NCI-H1417 treated with DMSO at 0.1 percent for 48 hours (cell line): ENCODE results near the gene SETDB2.

Experiments
- DNase-seq: peaks from one replicate; lab custom pipeline; 2025; lab: John Stamatoyannopoulos, UW

Gene SETDB2, protein sequence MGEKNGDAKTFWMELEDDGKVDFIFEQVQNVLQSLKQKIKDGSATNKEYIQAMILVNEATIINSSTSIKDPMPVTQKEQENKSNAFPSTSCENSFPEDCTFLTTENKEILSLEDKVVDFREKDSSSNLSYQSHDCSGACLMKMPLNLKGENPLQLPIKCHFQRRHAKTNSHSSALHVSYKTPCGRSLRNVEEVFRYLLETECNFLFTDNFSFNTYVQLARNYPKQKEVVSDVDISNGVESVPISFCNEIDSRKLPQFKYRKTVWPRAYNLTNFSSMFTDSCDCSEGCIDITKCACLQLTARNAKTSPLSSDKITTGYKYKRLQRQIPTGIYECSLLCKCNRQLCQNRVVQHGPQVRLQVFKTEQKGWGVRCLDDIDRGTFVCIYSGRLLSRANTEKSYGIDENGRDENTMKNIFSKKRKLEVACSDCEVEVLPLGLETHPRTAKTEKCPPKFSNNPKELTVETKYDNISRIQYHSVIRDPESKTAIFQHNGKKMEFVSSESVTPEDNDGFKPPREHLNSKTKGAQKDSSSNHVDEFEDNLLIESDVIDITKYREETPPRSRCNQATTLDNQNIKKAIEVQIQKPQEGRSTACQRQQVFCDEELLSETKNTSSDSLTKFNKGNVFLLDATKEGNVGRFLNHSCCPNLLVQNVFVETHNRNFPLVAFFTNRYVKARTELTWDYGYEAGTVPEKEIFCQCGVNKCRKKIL

DNA sequence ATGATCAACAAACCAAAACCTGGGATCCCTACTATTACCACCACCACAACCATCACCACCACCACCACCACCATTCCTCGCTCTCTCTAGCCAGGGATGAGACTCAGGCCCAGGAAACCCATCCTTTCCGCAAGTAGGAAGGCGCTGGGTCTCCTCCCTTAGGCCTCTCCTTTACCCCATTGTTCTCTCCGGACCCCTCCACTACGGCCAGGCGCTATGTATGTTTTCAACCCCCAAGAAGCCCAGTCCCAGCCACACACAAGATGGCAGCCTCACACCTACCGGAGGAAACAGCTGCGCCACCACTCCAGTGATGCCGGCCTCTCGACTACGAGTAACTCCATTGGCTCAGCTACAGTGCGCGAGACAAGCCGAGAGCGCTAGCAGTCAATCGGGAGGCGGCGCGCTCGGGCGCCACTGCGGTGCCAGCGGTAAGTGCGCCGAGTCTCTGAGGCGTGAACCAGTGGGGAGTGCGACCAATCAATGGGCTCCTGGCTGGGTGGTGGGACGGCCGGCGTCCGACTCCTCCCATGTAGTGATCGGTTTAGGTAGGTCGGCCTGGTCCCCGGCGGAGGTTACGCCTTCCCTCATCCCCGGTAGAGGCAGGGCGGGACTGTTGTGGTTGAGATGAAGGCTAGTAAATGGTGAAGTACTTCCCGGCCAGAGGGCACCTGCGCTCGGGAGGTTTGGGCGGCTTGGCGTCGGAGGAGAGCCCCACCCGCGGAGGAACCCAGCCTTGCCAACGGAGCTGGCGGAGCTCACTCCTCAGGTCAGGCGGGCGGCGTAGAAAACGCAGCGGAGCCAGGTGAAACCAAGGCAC, at the start of gene SETDB2, which contains the start of gene CAB39L:
Gene SETDB2 (plus strand): TSS at position 571 of the 820 bp plus-strand sequence. CDS start 7,620 bp downstream, outside the sequence.
Gene CAB39L (minus strand): TSS at position 361 of the 820 bp plus-strand sequence. CDS start 61,154 bp downstream, outside the sequence.
- DNase-seq: peak; percentile 88

DNA sequence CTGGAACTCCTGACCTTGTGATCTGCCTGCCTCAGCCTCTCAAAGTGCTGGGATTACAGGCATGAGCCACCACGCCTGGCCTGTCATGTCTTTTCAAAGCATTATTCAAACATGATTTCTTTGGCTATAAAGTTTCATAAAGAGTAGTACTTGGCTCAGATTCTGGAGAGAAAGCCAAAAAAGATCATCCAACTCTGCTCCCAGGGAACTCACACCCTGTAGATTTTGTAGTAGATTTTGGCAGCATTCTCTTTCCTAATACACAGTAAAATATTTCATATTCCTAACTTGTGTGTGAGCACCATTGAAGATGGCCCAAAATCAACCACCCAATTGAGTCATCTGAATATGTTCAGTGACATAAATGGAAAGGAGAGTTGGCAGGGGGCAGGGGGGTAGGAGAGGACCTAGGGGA, 48.6 kb upstream of the SETDB2 start:
- DNase-seq: no peak

DNA sequence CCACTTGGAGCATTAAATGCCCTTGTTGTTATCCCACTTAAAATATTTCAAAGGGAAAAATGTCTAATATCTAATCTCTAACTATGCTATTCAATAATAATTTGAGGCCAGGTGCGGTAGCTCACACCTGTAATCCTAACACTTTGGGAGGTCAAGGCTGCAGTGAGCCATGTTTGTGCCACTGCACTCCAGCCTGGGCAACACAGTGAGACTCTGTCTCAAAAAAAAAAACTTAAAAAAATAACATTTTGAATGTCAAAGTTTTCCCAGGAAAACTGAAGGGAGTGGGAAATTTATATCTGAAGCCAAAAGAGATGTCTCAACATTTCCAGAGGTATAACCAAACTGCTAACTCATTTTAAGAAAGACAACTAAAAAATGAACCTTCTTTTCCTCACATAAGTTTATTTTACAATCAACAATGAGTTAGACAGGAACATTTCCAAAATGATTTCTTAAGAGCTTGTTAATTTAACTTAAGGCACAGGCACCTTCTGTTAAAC, 48.1 kb upstream of the SETDB2 start:
- no peak for DNase-seq

DNA sequence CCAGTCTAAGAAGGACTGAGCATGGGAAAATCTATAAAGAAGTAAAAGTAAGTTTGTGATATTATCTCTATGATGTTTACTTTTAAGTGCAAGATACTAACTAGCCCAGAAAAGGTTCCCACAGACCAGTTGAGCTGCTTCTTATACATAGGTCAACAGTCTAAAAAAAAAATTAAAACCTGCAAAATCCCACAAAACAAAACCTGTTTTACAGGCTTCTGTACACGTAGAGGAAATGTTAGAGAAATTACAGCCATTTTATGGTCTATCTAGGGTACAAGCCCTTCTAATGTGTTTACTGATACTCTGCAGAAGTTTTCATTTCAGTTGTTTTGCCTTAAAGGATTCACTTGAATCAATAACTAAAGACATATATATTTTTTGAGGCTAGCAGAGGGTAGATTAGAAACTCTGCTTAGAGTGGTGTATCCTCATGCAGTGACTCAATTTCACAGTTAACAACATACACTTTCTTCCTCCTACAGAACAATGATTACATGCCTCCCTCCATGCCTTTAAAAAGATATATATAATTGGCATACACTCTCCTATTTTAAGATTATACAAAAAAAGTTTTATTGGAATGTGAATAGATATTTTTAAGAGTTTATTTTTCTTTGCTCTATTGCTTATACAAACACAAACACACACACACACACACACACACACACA, 44.1 kb upstream of the SETDB2 start:
- DNase-seq: no peak

DNA sequence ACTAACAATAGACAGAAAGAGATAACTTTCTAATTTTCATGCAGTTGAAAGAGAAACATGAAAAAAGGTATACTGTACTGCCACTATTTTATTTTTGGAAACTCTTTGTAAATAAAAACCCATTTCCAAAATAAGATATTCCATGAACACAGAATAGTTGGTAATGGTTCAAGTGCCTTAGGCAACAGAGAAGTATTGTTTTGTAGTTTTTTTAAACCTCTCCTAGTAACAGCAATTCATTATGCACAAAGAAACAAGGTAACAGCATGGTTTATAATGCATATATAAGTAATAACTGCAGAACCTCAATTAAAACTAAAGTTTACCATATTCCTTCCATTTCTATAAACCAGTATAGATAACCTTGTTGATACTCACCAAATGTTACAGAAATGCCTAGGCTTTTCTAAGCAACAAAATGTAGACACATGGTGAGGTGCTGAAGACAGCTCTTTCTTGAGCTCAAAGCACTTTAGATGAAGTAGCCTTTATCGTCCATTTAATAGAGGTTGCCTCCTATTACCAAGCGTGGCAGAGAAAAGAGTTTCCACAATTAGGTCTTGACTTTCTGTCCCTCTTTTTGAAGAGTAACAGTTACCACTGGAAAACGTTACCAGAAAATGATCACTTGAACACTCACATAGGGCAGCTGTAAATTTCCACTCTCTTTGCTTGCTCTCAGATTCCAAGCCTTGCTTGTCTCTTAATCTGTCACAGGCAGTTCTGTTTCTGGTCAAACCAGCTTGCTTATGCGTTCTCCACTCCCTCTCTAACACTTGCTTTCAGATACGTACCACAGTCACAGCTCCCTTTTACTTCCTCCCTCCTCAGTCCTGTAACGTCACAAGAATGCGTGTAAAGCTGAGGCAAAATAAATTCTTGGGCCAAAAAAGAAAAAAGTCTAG, 43.1 kb upstream of the SETDB2 start:
- no peak for DNase-seq

DNA sequence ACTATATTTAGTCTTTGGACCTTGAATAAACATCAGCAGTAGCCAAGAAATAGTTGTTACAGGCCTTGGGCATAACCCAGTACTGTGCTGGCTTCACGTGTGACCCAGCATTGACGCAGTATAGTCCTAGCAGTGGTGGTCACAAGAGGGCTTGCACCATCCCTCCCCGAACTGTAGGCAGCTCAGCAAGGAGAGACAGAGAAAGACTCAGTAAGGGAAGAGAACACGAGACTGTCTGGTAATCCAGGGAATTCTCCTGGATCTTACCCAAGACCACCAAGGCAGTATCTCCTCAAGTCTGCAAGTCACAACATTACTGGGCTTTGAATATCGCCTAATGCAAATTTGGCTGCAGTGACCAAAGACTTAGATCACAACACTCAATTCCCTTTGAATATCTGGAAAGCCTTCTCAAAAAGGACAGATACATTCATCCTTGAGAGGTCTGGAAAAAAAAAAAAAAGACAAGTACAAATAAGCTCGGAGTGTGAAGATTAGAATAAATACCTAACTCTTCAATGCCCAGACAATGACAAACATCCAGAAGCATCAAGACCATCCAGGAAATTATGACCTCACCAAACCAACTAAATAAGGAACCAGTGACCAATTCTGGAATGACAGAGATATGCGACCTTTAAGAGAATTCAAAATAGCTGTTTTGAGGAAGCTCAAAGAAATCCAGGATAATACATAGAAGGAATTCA, 39.9 kb upstream of the SETDB2 start:
- no peak for DNase-seq

DNA sequence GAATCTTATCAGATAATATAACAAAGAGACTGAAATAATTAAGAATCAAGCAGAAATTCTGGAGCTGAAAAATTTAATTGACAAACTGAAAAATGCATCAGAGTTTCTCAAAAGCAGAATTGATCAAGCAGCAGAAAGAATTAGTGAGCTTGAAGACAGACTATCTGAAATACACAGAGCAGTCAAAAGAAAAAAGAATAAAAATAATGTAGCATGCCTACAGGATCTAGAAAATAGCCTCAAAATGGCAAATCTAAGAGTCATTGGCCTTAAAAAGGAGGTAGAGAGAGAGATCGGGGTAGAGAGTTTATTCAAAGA, 39.4 kb upstream of the SETDB2 start:
- DNase-seq: no peak

DNA sequence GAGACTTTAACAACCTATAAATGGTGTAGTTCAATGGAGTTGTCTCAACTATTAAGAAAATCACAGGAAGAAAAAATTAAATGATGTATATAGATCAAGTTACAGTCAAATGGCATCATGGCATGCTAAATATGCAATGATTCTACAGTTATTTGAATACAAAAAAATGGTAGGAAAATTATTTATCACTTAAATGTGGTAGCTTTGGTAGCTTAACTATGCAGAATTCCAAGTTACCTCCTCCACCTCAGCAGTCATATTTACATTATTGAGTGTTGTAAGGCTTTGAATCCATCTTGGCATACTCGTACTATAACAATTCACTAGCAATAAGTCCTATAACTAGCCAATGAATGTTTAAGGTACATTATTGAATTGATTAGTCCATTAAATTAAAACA, 37.0 kb upstream of the SETDB2 start:
- DNase-seq: no peak

DNA sequence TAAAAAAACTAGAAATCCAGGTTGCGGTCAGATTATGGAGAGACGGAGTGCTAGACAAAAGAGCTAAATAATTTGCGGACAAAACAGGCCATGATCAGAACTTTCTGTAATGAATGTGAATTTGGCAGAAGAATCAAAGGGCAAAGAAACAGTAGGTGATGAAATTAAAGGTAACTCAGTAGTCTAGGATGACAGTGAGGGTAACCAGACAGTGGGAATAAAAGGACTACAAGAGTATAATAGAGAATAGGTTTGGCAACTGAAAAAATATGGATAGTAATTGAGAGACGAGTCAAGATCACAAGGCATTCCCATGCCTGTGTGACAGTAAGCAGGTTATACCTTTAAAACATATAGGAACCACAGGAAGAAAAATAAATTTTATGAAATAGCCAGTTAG, 36.1 kb upstream of the SETDB2 start:
- no peak for DNase-seq

DNA sequence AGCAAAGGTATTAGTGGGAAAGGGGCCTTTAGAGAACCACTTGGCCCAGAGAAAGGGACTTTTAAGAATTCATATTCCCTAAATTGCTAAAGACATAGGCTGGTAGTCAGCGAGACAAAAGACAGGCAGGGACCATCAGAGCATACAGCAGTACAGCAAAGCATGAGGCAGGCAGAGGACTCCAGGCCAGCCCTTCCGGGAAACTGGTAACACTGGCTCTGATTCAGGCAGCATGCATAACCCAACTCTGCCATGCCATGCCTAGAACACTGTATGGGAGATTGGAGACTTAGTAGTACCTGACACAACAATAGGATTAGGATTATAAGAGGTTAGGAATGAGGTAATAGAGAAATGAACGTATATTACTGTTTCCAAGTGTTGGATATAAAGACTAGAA, 35.1 kb upstream of the SETDB2 start:
- no peak for DNase-seq

DNA sequence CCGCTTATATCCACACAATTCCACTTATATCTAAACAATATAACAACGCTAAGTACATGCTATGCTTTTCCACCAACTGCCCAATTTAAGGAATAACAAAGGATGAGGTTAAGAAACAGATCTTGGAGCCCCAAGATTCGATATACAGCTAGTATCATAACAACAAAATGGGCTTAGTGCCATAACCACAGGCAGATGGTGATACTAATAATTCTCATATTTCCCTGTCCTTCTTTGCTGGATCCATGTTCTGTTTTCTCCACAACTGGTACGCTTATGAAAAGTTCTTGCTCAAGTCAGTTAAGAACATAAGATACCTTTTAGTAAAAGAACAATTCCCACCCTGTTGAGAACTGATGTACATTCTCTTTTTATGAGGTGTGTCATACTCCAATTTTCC, 34.1 kb upstream of the SETDB2 start:
- no peak for DNase-seq

DNA sequence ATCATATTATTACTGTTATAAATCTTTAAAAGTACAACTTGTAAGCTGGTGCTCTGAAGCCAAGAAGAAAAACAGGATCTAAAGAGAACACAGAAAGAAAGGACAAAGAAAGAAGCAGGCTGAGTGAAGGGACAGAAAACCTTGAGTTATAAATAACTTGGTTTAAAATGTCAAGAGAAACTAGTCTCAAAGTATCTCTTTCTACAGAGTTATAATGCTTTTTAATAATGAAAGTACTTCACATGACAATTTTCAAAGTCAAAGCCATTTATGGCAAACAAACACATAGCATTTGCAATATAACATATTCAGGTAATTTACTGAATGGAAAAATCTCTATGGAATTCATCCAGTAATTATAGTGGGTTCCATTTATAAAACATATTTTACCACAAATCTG, 33.6 kb upstream of the SETDB2 start:
- no peak for DNase-seq

DNA sequence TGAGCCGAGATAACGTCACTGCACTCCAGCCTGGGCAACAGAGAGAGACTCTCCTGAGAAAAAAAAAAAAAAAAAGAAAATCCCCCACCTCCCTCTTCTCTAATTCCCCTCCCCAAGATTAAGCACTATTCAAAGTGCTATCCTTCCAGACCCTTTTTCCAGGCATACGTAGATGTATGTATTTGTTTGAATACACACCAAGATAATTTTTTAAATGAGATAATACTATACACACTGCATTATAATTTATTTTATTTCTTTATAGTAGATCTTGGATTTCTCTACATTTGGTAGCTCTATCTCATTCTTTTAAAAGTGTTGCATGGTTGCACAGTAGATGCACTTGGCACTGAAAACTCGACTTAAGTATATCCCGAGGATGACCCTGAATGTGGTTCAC, 32.7 kb upstream of the SETDB2 start:
- DNase-seq: no peak

DNA sequence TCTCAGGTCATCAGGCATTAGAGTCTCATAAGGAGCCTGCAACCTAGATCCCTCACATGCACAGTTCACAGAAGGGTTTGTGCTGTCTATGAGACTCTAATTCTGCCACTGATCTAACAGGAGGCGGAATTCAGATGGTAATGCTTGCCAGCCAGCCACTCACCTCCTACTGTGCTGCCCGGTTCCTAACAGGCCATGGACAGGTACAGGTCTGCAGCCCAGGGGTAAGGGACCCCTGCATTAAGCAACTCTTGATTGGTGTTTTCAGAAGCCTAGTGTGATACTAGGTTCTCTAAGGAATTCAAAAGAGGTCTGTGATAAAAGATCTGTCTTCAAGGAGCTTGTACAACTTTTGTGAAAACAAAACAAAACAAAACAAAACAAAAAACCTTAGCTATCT, 31.3 kb upstream of the SETDB2 start:
- no peak for DNase-seq

DNA sequence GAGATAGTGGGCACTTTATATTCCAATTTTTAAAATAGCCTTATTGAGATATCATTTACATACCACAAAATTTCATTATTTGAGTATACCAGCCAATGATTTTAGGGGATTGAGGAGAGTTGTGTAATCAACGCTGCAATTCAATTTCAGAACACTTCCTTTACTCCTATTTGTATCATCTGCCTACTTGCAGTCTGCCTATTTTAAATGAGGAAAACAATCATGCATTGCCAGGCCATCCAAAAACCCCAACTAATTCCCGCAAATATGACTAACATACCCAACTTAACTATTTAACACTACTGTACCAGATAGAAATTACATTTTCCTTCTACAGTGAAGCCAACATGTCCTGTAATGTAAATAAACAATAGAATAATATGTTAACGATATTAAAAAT, 26.9 kb upstream of the SETDB2 start:
- no peak for DNase-seq

DNA sequence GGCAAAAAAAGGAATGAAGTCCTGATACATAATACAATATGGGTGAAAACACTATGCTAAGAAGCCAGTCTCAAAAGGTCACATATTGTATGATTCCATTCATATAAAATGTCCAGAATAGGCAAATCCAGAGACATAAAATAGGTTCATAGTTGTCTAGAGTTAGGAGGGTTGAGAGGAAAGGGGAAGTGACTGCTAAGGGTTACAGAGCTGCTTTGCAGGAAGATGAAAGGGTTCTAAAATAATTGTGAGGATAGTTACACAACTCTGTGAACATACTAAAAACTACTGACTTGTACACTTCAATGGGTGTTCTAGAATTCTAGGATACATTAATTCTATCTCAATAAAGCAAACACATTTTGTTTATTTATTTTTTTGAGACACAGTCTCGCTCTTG, 25.9 kb upstream of the SETDB2 start:
- no peak for DNase-seq

DNA sequence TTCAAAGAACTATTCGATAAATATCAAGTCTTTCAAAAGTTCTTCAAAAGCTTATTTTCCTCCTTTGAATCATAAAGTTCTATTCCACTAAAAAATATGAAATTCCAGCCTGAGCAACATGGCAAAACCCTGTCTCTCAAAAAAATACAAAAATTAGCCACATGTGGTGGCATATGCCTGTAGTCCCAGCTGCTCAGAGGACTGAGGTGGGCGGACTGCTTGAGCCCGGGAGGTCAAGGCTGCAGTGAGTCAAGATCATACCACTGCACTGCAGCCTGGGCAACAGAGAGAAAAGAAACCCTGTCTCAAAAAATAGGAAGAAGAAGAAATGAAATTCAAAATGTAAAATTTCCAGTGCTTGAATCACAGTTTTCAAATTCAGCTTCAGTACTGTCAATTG, 24.8 kb upstream of the SETDB2 start:
- no peak for DNase-seq

DNA sequence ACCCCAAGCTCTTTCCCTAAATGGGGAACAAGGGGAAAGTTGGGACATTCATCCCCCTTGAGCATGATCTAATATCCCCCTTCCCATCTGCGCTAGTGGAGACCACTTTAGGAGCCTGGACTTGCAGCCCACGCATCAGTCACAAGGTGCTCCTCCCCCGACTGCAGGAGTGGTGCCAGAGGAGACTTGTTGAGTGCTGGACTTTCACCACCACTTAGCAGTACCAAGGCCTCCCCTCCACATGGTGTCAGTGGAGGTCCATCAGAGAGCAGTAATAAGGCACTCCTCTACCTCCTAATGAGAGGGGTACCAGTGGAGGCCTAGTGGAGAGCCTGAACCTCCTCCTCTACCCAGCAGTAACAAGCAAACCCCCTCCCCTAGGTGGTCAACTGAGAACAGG, 22.7 kb upstream of the SETDB2 start:
- DNase-seq: no peak

DNA sequence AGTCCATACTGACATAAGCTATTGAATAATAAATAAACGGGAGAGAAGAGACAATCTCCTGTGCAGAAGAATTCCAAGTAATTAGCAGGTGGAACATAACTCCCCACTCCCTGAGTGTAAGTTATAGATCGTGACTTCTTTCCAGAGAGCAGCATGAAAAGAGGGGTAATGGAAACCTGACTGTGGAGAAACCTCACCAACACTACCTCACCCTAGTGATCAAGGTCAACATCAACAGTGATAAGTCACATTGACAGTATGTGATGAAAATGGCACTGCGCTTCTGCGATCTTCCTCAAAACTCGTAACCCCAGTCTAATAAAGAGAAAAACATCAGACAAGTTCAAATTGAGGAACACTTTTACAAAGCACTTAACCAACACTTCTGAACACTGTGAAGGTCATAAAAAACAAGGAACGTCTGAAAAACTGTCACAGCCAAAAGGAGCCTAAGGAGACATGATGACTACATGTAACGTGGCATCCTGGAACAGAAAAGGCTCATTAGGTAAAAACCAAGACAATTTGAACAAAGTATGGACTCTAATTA, 20.0 kb upstream of the SETDB2 start:
- no peak for DNase-seq
